ENCODE data around the gene BPIFA2. TPM values are rescaled to one million over a fixed set of nuclear protein-coding genes. Genes with fewer than 3 reads are reported as not detected.

Gene BPIFA2
- total RNA-seq, 1 experiment from 2014 or later: not detected

- H3K4me3 Mint-ChIP-seq: no peak overlapping the region
- peak overlapping the region in 1 of 3 experiments; percentile 31; a peak in 1 of 7 replicates for H3K27ac Mint-ChIP-seq
- peaks cover 12% of the 10 kb centered on the region for H3K27me3 Mint-ChIP-seq (ENCODE audit: low read depth)
- Histone ChIP-seq H3K23me2 (ENCODE audit: insufficient read length, low read depth, low read length, poor library complexity, severe bottlenecking) (no peaks in the 10 kb centered on the region), H3K56ac (ENCODE audit: insufficient read length, low read depth, low read length) (no peak overlapping the region), H2BK120ac (ENCODE audit: low read depth, low read length, poor library complexity, severe bottlenecking) (no peak overlapping the region), H3K9me3 (ENCODE audit: control insufficient read depth, low read depth, low read length) (no peaks in the 10 kb centered on the region), H3K79me1 (ENCODE audit: insufficient read depth, low read depth, low read length, poor library complexity, severe bottlenecking) (no peaks in the 10 kb centered on the region), H3K9ac (ENCODE audit: extremely low read depth, insufficient read length, low read length) (no peak overlapping the region), H3K27me3 (ENCODE audit: insufficient read depth, low read length) (no peaks in the 10 kb centered on the region), H4K91ac (ENCODE audit: insufficient read length, low read depth, low read length) (no peak overlapping the region), H4K8ac (replicated peaks; ENCODE audit: insufficient read length, low read depth, low read length) (no peak overlapping the region), H3T11ph (ENCODE audit: low read length) (no peak overlapping the region), H3K4ac (ENCODE audit: low read depth, low read length) (no peak overlapping the region), H3K79me2 (ENCODE audit: insufficient read depth, low read length) (no peaks in the 10 kb centered on the region), H3K18ac (ENCODE audit: insufficient read length, low read depth, low read length) (no peak overlapping the region), H2AFZ (ENCODE audit: low read length) (no peak overlapping the region), H2AK5ac (ENCODE audit: insufficient read length, low read length) (no peak overlapping the region), H2BK5ac (ENCODE audit: insufficient read length, low read length) (no peak overlapping the region), H3K4me1 (ENCODE audit: insufficient read depth, low read length) (no peaks in the 10 kb centered on the region), H4K20me1 (ENCODE audit: control insufficient read depth, insufficient read depth, insufficient read length) (no peaks in the 10 kb centered on the region), H3K27ac (ENCODE audit: insufficient read length, low read depth, low read length) (no peak overlapping the region), H4K5ac (ENCODE audit: insufficient read length, low read depth, low read length) (no peak overlapping the region), H2BK20ac (ENCODE audit: low read depth, low read length, poor library complexity, severe bottlenecking) (no peak overlapping the region), H2BK12ac (ENCODE audit: insufficient read length, low read depth, low read length) (no peak overlapping the region), H3K23ac (ENCODE audit: insufficient read length, low read depth, low read length) (no peak overlapping the region), H3K14ac (ENCODE audit: insufficient read depth, low read length) (no peak overlapping the region), H3K4me2 (ENCODE audit: insufficient read depth, insufficient read length, low read length) (no peak overlapping the region), H2BK15ac (ENCODE audit: low read depth, low read length) (no peak overlapping the region)
- DNase-seq: no peak
- H3K4me1 Mint-ChIP-seq: peaks cover 7 to 10% of the 10 kb centered on the region in 2 experiments
- H3K9me3 Mint-ChIP-seq: peaks cover 3 to 6% of the 10 kb centered on the region in 2 experiments; a peak in 2 of 5 replicates
- WGBS (ENCODE audit: extremely low coverage, insufficient read length, low lambda C conversion rate): no CpG with 5 or more reads among the region's 11 CpGs
- TF ChIP-seq CTCF (conservative IDR thresholded peaks at IDR 0.05): no peak
- H3K36me3 Mint-ChIP-seq (ENCODE audit: insufficient read depth in 1 of 3, low read depth in 3 of 3): no peaks in the 10 kb centered on the region; a peak in 1 of 7 replicates
These were observed 34.5 kb upstream of the BPIFA2 start for GRCh38 chr20:33133373-33133941.
